CD4-positive, alpha-beta T cell treated with Interferon alpha-2 for 1 hour (primary cell): ENCODE results near the gene KIF21B.
"Not testable (repeated sequence)": the region's sequence is repeated elsewhere in the genome, so short reads cannot be mapped to it uniquely, and the experiment has no call there.

Experiments used
- DNase-seq, 2 donors: peaks; one replicate each; pipeline ENCODE4 v3.0.0-alpha.2; 2020 to 2022

Gene KIF21B

DNA sequence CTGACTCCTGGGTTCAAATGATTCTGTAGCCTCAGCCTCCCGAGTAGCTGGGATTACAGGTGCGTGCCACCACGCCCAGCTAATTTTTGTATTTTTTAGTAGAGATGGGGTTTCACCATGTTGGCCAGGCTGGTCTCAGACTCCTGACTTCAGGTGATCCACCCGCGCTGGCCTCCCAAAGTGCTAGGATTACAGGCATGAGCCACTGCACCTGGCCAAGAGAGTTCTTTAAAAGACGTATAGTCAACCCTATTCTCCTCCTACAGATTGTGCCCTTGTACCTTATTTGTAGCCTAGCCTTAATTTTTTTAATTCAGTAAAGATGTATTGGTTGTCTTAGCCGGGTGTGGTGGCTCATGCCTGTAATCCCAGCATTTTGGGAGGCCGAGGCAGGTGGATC lies 93.2 kb downstream of the KIF21B start:
- not testable (repeated sequence) for DNase-seq

DNA sequence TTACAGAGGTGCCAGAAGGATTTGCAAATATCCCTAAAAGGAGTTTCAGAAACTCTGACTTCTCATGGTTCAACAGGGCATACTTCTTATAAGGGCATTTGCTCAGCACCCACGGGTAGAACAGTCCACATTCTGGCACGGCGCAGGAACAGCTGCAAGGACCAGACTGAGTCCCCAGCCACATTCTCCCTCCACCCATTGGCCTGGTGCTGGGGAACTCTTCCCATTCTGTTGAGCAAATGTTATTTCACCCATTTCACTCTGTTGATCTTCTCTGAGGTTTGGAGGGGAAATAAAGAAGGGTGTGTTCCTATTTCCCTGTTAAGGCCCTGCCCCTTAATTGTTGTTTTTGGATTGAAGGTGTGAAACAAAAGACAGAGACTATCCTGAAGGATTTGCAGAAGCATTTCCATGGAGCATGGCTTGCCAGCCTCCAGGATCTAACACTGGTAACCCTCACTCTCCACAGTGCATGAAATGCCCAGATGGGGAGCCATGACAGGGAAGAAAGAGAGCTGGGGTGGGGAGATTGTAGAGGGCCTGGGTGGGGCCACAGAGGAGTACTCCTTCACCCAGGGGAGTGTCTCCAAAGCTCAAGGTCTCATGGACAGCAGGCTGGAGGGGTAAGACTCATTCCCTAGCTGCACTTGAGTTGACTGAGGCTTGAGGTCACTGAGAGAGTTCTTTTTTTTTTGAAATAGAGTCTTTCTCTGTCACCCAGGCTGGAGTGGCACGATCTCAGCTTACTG lies 93.8 kb downstream of the KIF21B start:
- no peak for DNase-seq

- DNase-seq = no peak
Observed at GRCh38 chr1:200925831-200926230, 97.7 kb downstream of the KIF21B start.

GRCh38 chr1:200923601-200924000 lies 99.9 kb downstream of the KIF21B start:
- DNase-seq = no peak

DNA sequence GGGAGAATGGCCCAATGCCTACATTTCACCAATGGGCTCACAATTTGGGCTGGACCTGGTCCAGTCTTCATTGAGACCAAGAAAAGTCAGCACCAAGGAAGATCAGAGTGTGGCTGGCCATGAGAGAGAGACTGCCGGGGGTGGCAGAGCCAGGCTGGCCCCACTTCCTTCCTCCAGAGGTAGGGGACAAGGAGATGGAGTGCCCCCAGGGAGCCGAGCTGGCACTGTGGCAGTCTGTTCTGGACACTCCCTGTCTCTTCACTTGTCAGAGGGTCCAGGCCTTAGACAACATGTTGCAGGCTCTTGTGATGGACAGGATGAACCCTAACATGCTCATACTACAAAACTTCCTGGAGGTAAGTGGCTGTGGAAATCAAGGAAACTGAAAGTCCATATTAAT lies 101.1 kb downstream of the KIF21B start:
- no peak for DNase-seq

- no peak for DNase-seq
Observed at GRCh38 chr1:200921571-200922110, 101.9 kb downstream of the KIF21B start.
